Vagina (tissue), 2 donors: ENCODE results near the gene GATAD2A. TPM values are rescaled to one million over a fixed set of nuclear protein-coding genes. Genes with fewer than 3 reads are reported as not detected.

ENCODE experiments used
- DNase-seq, 2 donors: peaks; one replicate each; pipeline ENCODE4 v3.0.0-alpha.2; 2017; ENCODE audit errors: extremely low spot score in 2 of 2
- H3K27ac ChIP-seq: fragments of 200-600 bp; sonication (generic); one replicate; pipeline ENCODE4 v1.5.1; 2019
- H3K27me3 ChIP-seq: fragments of 200-600 bp; sonication (generic); one replicate; pipeline ENCODE4 v1.5.1; 2019
- H3K36me3 ChIP-seq, 2 donors: fragments of 200-600 bp; sonication (generic); one replicate each; pipeline ENCODE4 v1.5.1; 2017 to 2019
- H3K4me1 ChIP-seq: fragments of 200-600 bp; sonication (generic); one replicate; pipeline ENCODE4 v1.5.1; 2019
- H3K4me3 ChIP-seq, 2 donors: fragments of 200-600 bp; sonication (generic); 1 replicate in 1 of 2; 2 replicates in 1 of 2; pipeline ENCODE4 v1.5.1; 2016 to 2019
- H3K9me3 ChIP-seq: fragments of 200-600 bp; sonication (generic); one replicate; pipeline ENCODE4 v1.5.1; 2019
- POLR2A ChIP-seq, 2 donors: fragments of 450-650 bp; IDR thresholded peaks; one replicate each; pipeline ENCODE4 v1.6.1; 2017; ENCODE audit warnings: antibody characterized with exemption in 2 of 2, mild to moderate bottlenecking in 2 of 2, moderate library complexity in 2 of 2
- POLR2AphosphoS5 ChIP-seq, 2 donors: sonication (generic); formaldehyde crosslinking; IDR thresholded peaks; one replicate each; pipeline ENCODE4 v1.9.0; 2017; ENCODE audit warnings: antibody characterized with exemption in 2 of 2, mild to moderate bottlenecking in 2 of 2, low read depth in 1 of 2; ENCODE audit not compliant: insufficient read depth in 1 of 2
- intact Hi-C: fragments of 100-400 bp; cut with DNase I; formaldehyde crosslinking; loops from one replicate; pipeline ENCODE4 v1.15.1; 2023
- total RNA-seq: library from RNA; depleted of rRNA; stranded (reverse); fragments of >200 nt; gene quantifications from one replicate; pipeline ENCODE4 v1.2.3, GENCODE V29; 2016
- TF ChIP-seq, protein P1 (sequence below), 3 experiments: fragments of 450-650 bp in 2 of 3; fragments of 200-600 bp in 1 of 3; sonication (generic) in 1 of 3; IDR thresholded peaks; one replicate each; pipeline ENCODE4 v1.5.1; 2017 to 2019; ENCODE audit warnings: antibody characterized with exemption in 3 of 3, mild to moderate bottlenecking in 2 of 3, moderate library complexity in 2 of 3

The GATAD2A gene
- total RNA-seq, 1 donor from 2014 or later: 49.6 TPM

GRCh38 chr19:19399733-19400433 is 5.6 kb upstream of the GATAD2A start:
- Histone ChIP-seq H3K27me3 (no peaks in the 10 kb centered on the region), H3K27ac (no peak overlapping the region), H3K4me1 (peaks cover 27% of the 10 kb centered on the region), H3K9me3 (no peaks in the 10 kb centered on the region), H3K36me3 (no peaks in the 10 kb centered on the region), H3K4me3 (no peak overlapping the region)
- DNase-seq: no peak
- TF ChIP-seq POLR2AphosphoS5 (IDR thresholded peaks at IDR 0.05; ENCODE audit: insufficient read depth in 1 of 2, low read depth in 1 of 2): no peak
- TF ChIP-seq POLR2A (IDR thresholded peaks at IDR 0.05): no peak
- TF ChIP-seq, protein P1, sequence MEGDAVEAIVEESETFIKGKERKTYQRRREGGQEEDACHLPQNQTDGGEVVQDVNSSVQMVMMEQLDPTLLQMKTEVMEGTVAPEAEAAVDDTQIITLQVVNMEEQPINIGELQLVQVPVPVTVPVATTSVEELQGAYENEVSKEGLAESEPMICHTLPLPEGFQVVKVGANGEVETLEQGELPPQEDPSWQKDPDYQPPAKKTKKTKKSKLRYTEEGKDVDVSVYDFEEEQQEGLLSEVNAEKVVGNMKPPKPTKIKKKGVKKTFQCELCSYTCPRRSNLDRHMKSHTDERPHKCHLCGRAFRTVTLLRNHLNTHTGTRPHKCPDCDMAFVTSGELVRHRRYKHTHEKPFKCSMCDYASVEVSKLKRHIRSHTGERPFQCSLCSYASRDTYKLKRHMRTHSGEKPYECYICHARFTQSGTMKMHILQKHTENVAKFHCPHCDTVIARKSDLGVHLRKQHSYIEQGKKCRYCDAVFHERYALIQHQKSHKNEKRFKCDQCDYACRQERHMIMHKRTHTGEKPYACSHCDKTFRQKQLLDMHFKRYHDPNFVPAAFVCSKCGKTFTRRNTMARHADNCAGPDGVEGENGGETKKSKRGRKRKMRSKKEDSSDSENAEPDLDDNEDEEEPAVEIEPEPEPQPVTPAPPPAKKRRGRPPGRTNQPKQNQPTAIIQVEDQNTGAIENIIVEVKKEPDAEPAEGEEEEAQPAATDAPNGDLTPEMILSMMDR (IDR thresholded peaks at IDR 0.05): no peak
- intact Hi-C loops: loop anchor here (10.0 kb wide), 1 partner anchor 85 kb away; no protein-coding TSS in a partner anchor

GRCh38 chr19:19402656-19403372 is 2.7 kb upstream of the GATAD2A start:
- H3K9me3 ChIP-seq: no peaks in the 10 kb centered on the region
- DNase-seq: no peak
- no peak overlapping the region for H3K4me3 ChIP-seq
- no peak for TF ChIP-seq POLR2A (IDR thresholded peaks at IDR 0.05)
- TF ChIP-seq, protein P1 (IDR thresholded peaks at IDR 0.05): no peak
- TF ChIP-seq POLR2AphosphoS5 (IDR thresholded peaks at IDR 0.05; ENCODE audit: insufficient read depth in 1 of 2, low read depth in 1 of 2): no peak
- no peaks in the 10 kb centered on the region for H3K27me3 ChIP-seq
- H3K27ac ChIP-seq: peak overlapping the region; percentile 2
- no peaks in the 10 kb centered on the region for H3K36me3 ChIP-seq
- peaks cover 42% of the 10 kb centered on the region for H3K4me1 ChIP-seq
- intact Hi-C loops: loop anchor here (10.0 kb wide), 1 partner anchor 82 kb away; no protein-coding TSS in a partner anchor

GRCh38 chr19:19403373-19403901 is 2.0 kb upstream of the GATAD2A start:
- DNase-seq: no peak
- no peaks in the 10 kb centered on the region for H3K27me3 ChIP-seq
- H3K4me1 ChIP-seq: peaks cover 49% of the 10 kb centered on the region
- H3K36me3 ChIP-seq: no peaks in the 10 kb centered on the region
- TF ChIP-seq POLR2A (IDR thresholded peaks at IDR 0.05): no peak
- no peak for TF ChIP-seq POLR2AphosphoS5 (IDR thresholded peaks at IDR 0.05; ENCODE audit: insufficient read depth in 1 of 2, low read depth in 1 of 2)
- TF ChIP-seq, protein P1 (IDR thresholded peaks at IDR 0.05): no peak
- H3K27ac ChIP-seq: peak overlapping the region; percentile 2
- intact Hi-C loops: loop anchor here (10.0 kb wide), 1 partner anchor 81 kb away; no protein-coding TSS in a partner anchor
- H3K4me3 ChIP-seq: no peak overlapping the region
- no peaks in the 10 kb centered on the region for H3K9me3 ChIP-seq

DNA sequence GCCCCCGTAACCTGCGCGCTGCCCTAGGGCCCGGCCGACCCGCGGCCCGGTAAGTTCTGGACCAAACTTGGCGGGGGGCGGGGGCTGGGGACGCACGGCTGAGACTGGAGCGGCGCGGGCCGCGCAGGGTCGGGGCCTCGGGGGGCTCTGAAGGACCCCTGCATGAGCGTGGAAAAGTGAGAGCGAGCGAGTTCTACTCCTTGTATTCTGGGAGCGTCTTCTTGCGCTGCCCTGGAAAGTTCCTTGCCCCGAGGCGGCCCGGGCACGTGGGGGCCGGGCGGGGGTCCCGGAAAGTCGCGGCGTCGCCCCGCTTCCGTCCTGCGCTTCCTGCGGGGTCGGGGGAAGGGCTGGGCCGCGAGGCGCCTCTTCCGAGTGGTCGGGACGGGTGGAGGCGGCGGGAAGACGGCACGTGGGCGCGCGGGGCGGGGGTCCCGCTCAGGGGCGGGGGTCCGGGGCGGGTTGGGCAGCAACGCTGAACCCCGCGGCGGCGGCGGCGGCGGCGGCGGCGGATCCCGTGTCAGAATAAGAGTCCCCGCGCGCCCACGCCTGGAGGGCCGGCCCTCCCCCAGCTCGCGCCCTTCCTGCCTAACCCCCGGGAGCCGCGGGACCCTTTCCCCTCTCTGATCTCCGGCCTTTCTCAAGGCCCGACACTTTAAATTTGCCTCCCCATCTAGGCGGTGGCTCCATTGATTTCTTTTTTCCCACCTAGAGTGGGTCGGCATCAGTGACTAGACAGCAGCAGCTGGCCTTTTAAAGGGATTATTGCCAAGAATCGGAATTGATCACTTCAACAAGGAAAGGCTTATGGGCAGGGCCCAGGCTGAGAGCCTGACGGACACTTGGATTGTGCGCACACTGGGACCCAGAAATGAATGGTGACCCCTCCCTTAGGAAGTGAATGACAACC is 749 bp downstream of the GATAD2A start:
- intact Hi-C loops: loop anchor here (10.0 kb wide), 1 partner anchor 79 kb away; no protein-coding TSS in a partner anchor
- H3K27me3 ChIP-seq: no peaks in the 10 kb centered on the region
- DNase-seq: no peak
- H3K4me3 ChIP-seq: peak overlapping the region; percentile 87 to 94
- no peaks in the 10 kb centered on the region for H3K36me3 ChIP-seq
- H3K27ac ChIP-seq: peak overlapping the region; percentile 83
- TF ChIP-seq, protein P1 (IDR thresholded peaks at IDR 0.05): no peak
- TF ChIP-seq POLR2A (IDR thresholded peaks at IDR 0.05) (no peak), POLR2AphosphoS5 (IDR thresholded peaks at IDR 0.05; ENCODE audit: insufficient read depth in 1 of 2, low read depth in 1 of 2) (no peak)
- H3K9me3 ChIP-seq: no peaks in the 10 kb centered on the region
- H3K4me1 ChIP-seq: peaks cover 65% of the 10 kb centered on the region
